B cell (primary cell): Measurements from ENCODE around the gene ACHE.

Experiments used
- EZH2 ChIP-seq: IDR thresholded peaks from 2 replicates; pipeline ENCODE4 v1.6.1; 2012; ENCODE audit warnings: borderline replicate concordance, low read depth, mild to moderate bottlenecking, moderate library complexity, low read length; ENCODE audit not compliant: insufficient read depth, poor library complexity, severe bottlenecking
- TF ChIP-seq, protein P1 (sequence below): fragments of 200-600 bp; IDR thresholded peaks from one replicate; pipeline ENCODE4 v1.8.0; 2022; ENCODE audit warnings: antibody characterized with exemption, mild to moderate bottlenecking

GRCh38 chr7:100875356-100875751, 20.3 kb downstream of the ACHE start:
- TF ChIP-seq, protein P1, sequence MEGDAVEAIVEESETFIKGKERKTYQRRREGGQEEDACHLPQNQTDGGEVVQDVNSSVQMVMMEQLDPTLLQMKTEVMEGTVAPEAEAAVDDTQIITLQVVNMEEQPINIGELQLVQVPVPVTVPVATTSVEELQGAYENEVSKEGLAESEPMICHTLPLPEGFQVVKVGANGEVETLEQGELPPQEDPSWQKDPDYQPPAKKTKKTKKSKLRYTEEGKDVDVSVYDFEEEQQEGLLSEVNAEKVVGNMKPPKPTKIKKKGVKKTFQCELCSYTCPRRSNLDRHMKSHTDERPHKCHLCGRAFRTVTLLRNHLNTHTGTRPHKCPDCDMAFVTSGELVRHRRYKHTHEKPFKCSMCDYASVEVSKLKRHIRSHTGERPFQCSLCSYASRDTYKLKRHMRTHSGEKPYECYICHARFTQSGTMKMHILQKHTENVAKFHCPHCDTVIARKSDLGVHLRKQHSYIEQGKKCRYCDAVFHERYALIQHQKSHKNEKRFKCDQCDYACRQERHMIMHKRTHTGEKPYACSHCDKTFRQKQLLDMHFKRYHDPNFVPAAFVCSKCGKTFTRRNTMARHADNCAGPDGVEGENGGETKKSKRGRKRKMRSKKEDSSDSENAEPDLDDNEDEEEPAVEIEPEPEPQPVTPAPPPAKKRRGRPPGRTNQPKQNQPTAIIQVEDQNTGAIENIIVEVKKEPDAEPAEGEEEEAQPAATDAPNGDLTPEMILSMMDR, result no peak
- no peak for TF ChIP-seq EZH2
